Left ventricle myocardium inferior (tissue), 1 donor: Measurements from ENCODE around the gene TESK2. TPM values are rescaled to one million over a fixed set of nuclear protein-coding genes. Genes with fewer than 3 reads are reported as not detected.
"Not testable (repeated sequence)": the region's sequence is repeated elsewhere in the genome, so short reads cannot be mapped to it uniquely, and the experiment has no call there.

Experiments used
- DNase-seq: peaks from one replicate; pipeline ENCODE4 v3.0.0-alpha.2; 2020
- H3K27ac ChIP-seq: fragments of 200-600 bp; replicated peaks from 2 replicates; pipeline ENCODE4 v1.8.0; 2021
- H3K27me3 ChIP-seq: fragments of 200-600 bp; 2 replicates; pipeline ENCODE4 v1.8.0; 2021; ENCODE audit warnings: low read depth
- H3K36me3 ChIP-seq: fragments of 200-600 bp; 2 replicates; pipeline ENCODE4 v1.8.0; 2021
- H3K4me1 ChIP-seq: fragments of 200-600 bp; 2 replicates; pipeline ENCODE4 v1.8.0; 2021
- H3K4me3 ChIP-seq: fragments of 200-600 bp; 2 replicates; pipeline ENCODE4 v1.8.0; 2021; ENCODE audit warnings: mild to moderate bottlenecking, moderate library complexity
- H3K9me3 ChIP-seq: fragments of 200-600 bp; replicated peaks from 2 replicates; pipeline ENCODE4 v1.8.0; 2021
- intact Hi-C: fragments of 100-400 bp; cut with micrococcal nuclease; formaldehyde crosslinking; loops from one replicate; pipeline ENCODE4 v1.11.0; 2022
- total RNA-seq: library from RNA; stranded (reverse); fragmentation: NEBNext Ultra II Directional; extraction: Animal tissue kit (Norgen Biotek cat#: 25700); gene quantifications from one replicate; pipeline ENCODE4 v1.2.1, GENCODE V29; 2021
- TF ChIP-seq, protein P1 (sequence below): fragments of 200-600 bp; IDR thresholded peaks from 2 replicates; pipeline ENCODE4 v1.8.0; 2021; ENCODE audit warnings: antibody characterized with exemption, mild to moderate bottlenecking, borderline replicate concordance
- donor health status: DM: no; HTN: yes; CAD: no; lungs with severe emphysema.

TESK2 gene
- total RNA-seq, 1 donor from 2014 or later: 1.4 TPM

- Histone ChIP-seq H3K36me3 (no peaks in the 10 kb centered on the region), H3K4me3 (no peak overlapping the region), H3K4me1 (peaks cover 23% of the 10 kb centered on the region), H3K27me3 (no peaks in the 10 kb centered on the region), H3K9me3 (no peaks in the 10 kb centered on the region), H3K27ac (no peak overlapping the region)
- DNase-seq: no peak
- intact Hi-C loops: loop anchor here (2.0 to 10.0 kb wide), 2 partner anchors 132 to 478 kb away; partner anchors contain the start of genes HECTD3 and UROD
- TF ChIP-seq, protein P1, sequence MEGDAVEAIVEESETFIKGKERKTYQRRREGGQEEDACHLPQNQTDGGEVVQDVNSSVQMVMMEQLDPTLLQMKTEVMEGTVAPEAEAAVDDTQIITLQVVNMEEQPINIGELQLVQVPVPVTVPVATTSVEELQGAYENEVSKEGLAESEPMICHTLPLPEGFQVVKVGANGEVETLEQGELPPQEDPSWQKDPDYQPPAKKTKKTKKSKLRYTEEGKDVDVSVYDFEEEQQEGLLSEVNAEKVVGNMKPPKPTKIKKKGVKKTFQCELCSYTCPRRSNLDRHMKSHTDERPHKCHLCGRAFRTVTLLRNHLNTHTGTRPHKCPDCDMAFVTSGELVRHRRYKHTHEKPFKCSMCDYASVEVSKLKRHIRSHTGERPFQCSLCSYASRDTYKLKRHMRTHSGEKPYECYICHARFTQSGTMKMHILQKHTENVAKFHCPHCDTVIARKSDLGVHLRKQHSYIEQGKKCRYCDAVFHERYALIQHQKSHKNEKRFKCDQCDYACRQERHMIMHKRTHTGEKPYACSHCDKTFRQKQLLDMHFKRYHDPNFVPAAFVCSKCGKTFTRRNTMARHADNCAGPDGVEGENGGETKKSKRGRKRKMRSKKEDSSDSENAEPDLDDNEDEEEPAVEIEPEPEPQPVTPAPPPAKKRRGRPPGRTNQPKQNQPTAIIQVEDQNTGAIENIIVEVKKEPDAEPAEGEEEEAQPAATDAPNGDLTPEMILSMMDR: no peak
These were observed 1.7 kb upstream of the TESK2 start for GRCh38 chr1:45492691-45493090.

- TF ChIP-seq, protein P1: no peak
- intact Hi-C loops: loop anchor here (2.0 to 10.0 kb wide), 2 partner anchors 131 to 477 kb away; partner anchors contain the start of genes HECTD3 and UROD
- no peaks in the 10 kb centered on the region for H3K27me3 ChIP-seq
These were observed 711 bp upstream of the TESK2 start for GRCh38 chr1:45491487-45492260.

DNA sequence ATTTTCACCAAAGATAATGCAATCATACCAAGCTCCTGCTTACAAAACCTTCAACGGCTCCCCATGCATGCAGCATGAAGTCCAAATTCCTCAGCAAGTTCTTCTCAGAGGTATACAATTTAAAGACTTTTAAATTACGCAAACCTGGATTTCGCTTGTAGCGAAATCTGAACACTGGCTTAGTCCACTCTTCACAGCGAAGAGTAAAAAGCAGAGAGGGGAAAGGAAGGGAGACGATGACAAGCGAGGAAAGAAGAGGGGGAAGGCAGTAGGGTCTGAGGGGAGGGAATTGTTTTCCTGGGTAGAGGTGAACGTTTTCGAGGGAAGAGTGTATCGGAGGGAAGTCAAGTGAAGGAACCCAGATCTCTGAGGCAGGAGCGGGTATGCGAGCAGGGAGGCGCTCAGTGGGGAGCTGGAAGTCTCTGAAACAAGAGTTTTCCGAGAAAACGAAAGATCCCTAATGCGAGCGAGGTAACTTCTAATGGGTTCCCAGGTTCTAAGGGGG lies 790 bp downstream of the TESK2 start:
- no peaks in the 10 kb centered on the region for H3K27me3 ChIP-seq
- TF ChIP-seq, protein P1: no peak
- no peaks in the 10 kb centered on the region for H3K36me3 ChIP-seq
- DNase-seq: no peak
- peak overlapping the region; percentile 99 for H3K4me3 ChIP-seq
- intact Hi-C loops: loop anchor here (10.0 kb wide), 1 partner anchor 475 kb away; the partner anchor contains the start of genes HECTD3 and UROD
- H3K9me3 ChIP-seq: no peaks in the 10 kb centered on the region
- H3K27ac ChIP-seq: peak overlapping the region; percentile 82
- H3K4me1 ChIP-seq: peaks cover 23% of the 10 kb centered on the region

More at GRCh38 chr1:45491487-45492260, 711 bp upstream of the TESK2 start:
- H3K36me3 ChIP-seq: no peaks in the 10 kb centered on the region
- no peak for DNase-seq
- H3K27ac ChIP-seq: peak overlapping the region; percentile 82
- peak overlapping the region; percentile 99 for H3K4me3 ChIP-seq
- no peaks in the 10 kb centered on the region for H3K9me3 ChIP-seq
- H3K4me1 ChIP-seq: peaks cover 23% of the 10 kb centered on the region

GRCh38 chr1:45489379-45489778 lies 1.6 kb downstream of the TESK2 start:
- Histone ChIP-seq H3K4me1 (peaks cover 23% of the 10 kb centered on the region), H3K4me3 (peak overlapping the region; percentile 99)
- H3K9me3 ChIP-seq, H3K27me3 ChIP-seq, DNase-seq, intact Hi-C loops, H3K36me3 ChIP-seq, H3K27ac ChIP-seq: not testable (repeated sequence)

- H3K27ac ChIP-seq: no peak overlapping the region
- H3K9me3 ChIP-seq: no peaks in the 10 kb centered on the region
- no peaks in the 10 kb centered on the region for H3K27me3 ChIP-seq
- intact Hi-C loops: no loop called here
- H3K4me1 ChIP-seq: peaks cover 23% of the 10 kb centered on the region
- H3K4me3 ChIP-seq: no peak overlapping the region
- no peak for DNase-seq
- TF ChIP-seq, protein P1: no peak
- H3K36me3 ChIP-seq: no peaks in the 10 kb centered on the region
These were observed 2.1 kb downstream of the TESK2 start for GRCh38 chr1:45488666-45489377.
